PFSK-1 (cell line): Measurements from ENCODE around the gene ARHGAP15.

ENCODE experiments used
- FOXP2 ChIP-seq: optimal IDR thresholded peaks from 2 replicates; pipeline ENCODE3; 2011; ENCODE audit warnings: borderline replicate concordance, control low read depth, inconsistent platforms; ENCODE audit not compliant: insufficient read depth; ENCODE audit errors: extremely low read length, extremely low read depth
- POLR2AphosphoS5 ChIP-seq: IDR thresholded peaks from 2 replicates; pipeline ENCODE4 v1.6.1; 2012; ENCODE audit warnings: low read depth, mild to moderate bottlenecking, control low read depth, low read length, moderate library complexity
- REST ChIP-seq, 2 experiments: IDR thresholded peaks; 2 replicates each; pipeline versions ENCODE4 v1.6.1 to v1.8.0; 2011 to 2012; ENCODE audit warnings: low read depth in 2 of 2, low read length in 2 of 2, control low read depth in 1 of 2, inconsistent platforms in 1 of 2, mild to moderate bottlenecking in 1 of 2, moderate library complexity in 1 of 2; ENCODE audit not compliant: insufficient read depth in 1 of 2
- SIN3A ChIP-seq: IDR thresholded peaks from 2 replicates; pipeline ENCODE4 v1.6.1; 2012; ENCODE audit warnings: mild to moderate bottlenecking, low read length, moderate library complexity, borderline replicate concordance; ENCODE audit not compliant: insufficient read depth
- TAF1 ChIP-seq: IDR thresholded peaks from 2 replicates; pipeline ENCODE4 v1.6.1; 2012; ENCODE audit warnings: low read length, control low read depth, borderline replicate concordance; ENCODE audit not compliant: insufficient read depth

The ARHGAP15 gene

GRCh38 chr2:143397884-143398614 is 268.8 kb downstream of the ARHGAP15 start:
- TF ChIP-seq SIN3A (no peak), POLR2AphosphoS5 (no peak), REST (IDR thresholded peaks at IDR 0.05; ENCODE audit: insufficient read depth in 1 of 2, low read depth in 2 of 2, low read length in 2 of 2) (no peak), FOXP2 (no peak), TAF1 (no peak)

GRCh38 chr2:143398781-143399180 is 269.6 kb downstream of the ARHGAP15 start:
- TF ChIP-seq POLR2AphosphoS5 (no peak), REST (IDR thresholded peaks at IDR 0.05; ENCODE audit: insufficient read depth in 1 of 2, low read depth in 2 of 2, low read length in 2 of 2) (no peak), SIN3A (no peak), FOXP2 (no peak), TAF1 (no peak)

GRCh38 chr2:143399631-143400069 is 270.4 kb downstream of the ARHGAP15 start:
- TF ChIP-seq REST (IDR thresholded peaks at IDR 0.05; ENCODE audit: insufficient read depth in 1 of 2, low read depth in 2 of 2, low read length in 2 of 2) (no peak), POLR2AphosphoS5 (no peak), SIN3A (no peak), FOXP2 (no peak), TAF1 (no peak)

GRCh38 chr2:143401861-143402260 is 272.6 kb downstream of the ARHGAP15 start:
- no peak for TF ChIP-seq REST (IDR thresholded peaks at IDR 0.05; ENCODE audit: insufficient read depth in 1 of 2, low read depth in 2 of 2, low read length in 2 of 2)
- no peak for TF ChIP-seq TAF1
- no peak for TF ChIP-seq POLR2AphosphoS5
- TF ChIP-seq SIN3A = no peak
- TF ChIP-seq FOXP2 = no peak

GRCh38 chr2:143402451-143402850 is 273.2 kb downstream of the ARHGAP15 start:
- TF ChIP-seq FOXP2 (no peak), REST (IDR thresholded peaks at IDR 0.05; ENCODE audit: insufficient read depth in 1 of 2, low read depth in 2 of 2, low read length in 2 of 2) (no peak), SIN3A (no peak), TAF1 (no peak), POLR2AphosphoS5 (no peak)
